GM11168 (cell line): ENCODE measurements around the gene FZD7.

ENCODE experiments used
- in situ Hi-C: fragments of 300-500 bp; cut with MboI; formaldehyde crosslinking; loops from one replicate; pipeline ENCODE4 v1.12.0; 2022; ENCODE audit warnings: low sequenced_read_pairs; ENCODE audit not compliant: unreplicated experiment

Gene FZD7

GRCh38 chr2:202061695-202062094 lies 28.0 kb downstream of the FZD7 start:
- in situ Hi-C loops: loop anchor here (10.0 kb wide), 1 partner anchor 1243 kb away; no protein-coding TSS in a partner anchor

- in situ Hi-C loops: loop anchor here (10.0 kb wide), 1 partner anchor 1240 kb away; no protein-coding TSS in a partner anchor
These were observed 30.7 kb downstream of the FZD7 start for GRCh38 chr2:202064171-202064880.

- in situ Hi-C loops: loop anchor here (10.0 kb wide), 1 partner anchor 1240 kb away; no protein-coding TSS in a partner anchor
These were observed 31.2 kb downstream of the FZD7 start for GRCh38 chr2:202064881-202065230.

GRCh38 chr2:202065876-202066275 lies 32.2 kb downstream of the FZD7 start:
- in situ Hi-C loops: loop anchor here (10.0 kb wide), 1 partner anchor 1239 kb away; no protein-coding TSS in a partner anchor

- in situ Hi-C loops: loop anchor here (10.0 kb wide), 1 partner anchor 1238 kb away; no protein-coding TSS in a partner anchor
These were observed 33.2 kb downstream of the FZD7 start for GRCh38 chr2:202066875-202067274.

GRCh38 chr2:202067589-202067988 lies 33.9 kb downstream of the FZD7 start:
- in situ Hi-C loops: loop anchor here (10.0 kb wide), 1 partner anchor 1237 kb away; no protein-coding TSS in a partner anchor

- in situ Hi-C loops: loop anchor here (10.0 kb wide), 1 partner anchor 1235 kb away; no protein-coding TSS in a partner anchor
These were observed 35.8 kb downstream of the FZD7 start for GRCh38 chr2:202069170-202070067.

GRCh38 chr2:202071107-202071506 lies 37.5 kb downstream of the FZD7 start:
- in situ Hi-C loops: no loop called here

- in situ Hi-C loops: no loop called here
These were observed 38.6 kb downstream of the FZD7 start for GRCh38 chr2:202072226-202072625.

- in situ Hi-C loops: no loop called here
These were observed 39.2 kb downstream of the FZD7 start, which contains the start of gene KIAA2012 for GRCh38 chr2:202072737-202073401. TSS of gene KIAA2012 (plus strand) at chr2:202073255. CDS start at chr2:202073628, 373 bp downstream.

- in situ Hi-C loops: no loop called here
These were observed 40.7 kb downstream of the FZD7 start for GRCh38 chr2:202074324-202074723.

- in situ Hi-C loops: no loop called here
These were observed 45.7 kb downstream of the FZD7 start for GRCh38 chr2:202079310-202079709.

GRCh38 chr2:202084265-202084664 lies 50.6 kb downstream of the FZD7 start:
- in situ Hi-C loops: no loop called here
